NCI-H446 (cell line): ENCODE data around the gene CDNF.

Source experiments
- DNase-seq, 2 experiments: peaks; one replicate each; lab custom pipeline; 2025; lab: John Stamatoyannopoulos, UW

The CDNF gene

GRCh38 chr10:14798636-14799035 lies 39.2 kb downstream of the CDNF start:
- no peak for DNase-seq

- DNase-seq, result no peak
Measured at GRCh38 chr10:14787938-14788337, 49.9 kb downstream of the CDNF start.

GRCh38 chr10:14784459-14785055 lies 53.3 kb downstream of the CDNF start:
- DNase-seq, result no peak

- no peak for DNase-seq
Measured at GRCh38 chr10:14782691-14783363, 55.0 kb downstream of the CDNF start.

- DNase-seq, result no peak
Measured at GRCh38 chr10:14781763-14782162, 56.1 kb downstream of the CDNF start.

GRCh38 chr10:14779001-14779651 lies 58.7 kb downstream of the CDNF start:
- DNase-seq, result no peak

- DNase-seq, result no peak
Measured at GRCh38 chr10:14776546-14776945, 61.3 kb downstream of the CDNF start.

- no peak for DNase-seq
Measured at GRCh38 chr10:14775656-14776055, 62.2 kb downstream of the CDNF start.

- no peak for DNase-seq
Measured at GRCh38 chr10:14774797-14775196, 63.0 kb downstream of the CDNF start, which contains the start of gene FAM107B. Gene FAM107B, minus strand, starts transcription at chr10:14774897. Its CDS starts 234 bp downstream, at chr10:14774663.

GRCh38 chr10:14774214-14774580 lies 63.6 kb downstream of the CDNF start:
- DNase-seq, result no peak

- DNase-seq, result no peak
Measured at GRCh38 chr10:14773551-14774213, 64.2 kb downstream of the CDNF start.

- DNase-seq, result no peak
Measured at GRCh38 chr10:14772399-14772798, 65.4 kb downstream of the CDNF start.

- no peak for DNase-seq
Measured at GRCh38 chr10:14770927-14771326, 66.9 kb downstream of the CDNF start.
